Endodermal cell (in vitro differentiated cells): Measurements from ENCODE around the gene PLEKHA6. TPM values are rescaled to one million over a fixed set of nuclear protein-coding genes. Genes with fewer than 3 reads are reported as not detected.

Experiments used
- DNase-seq: peaks from one replicate; pipeline ENCODE4 v3.0.0-alpha.2; 2017
- H3K27ac ChIP-seq: 2 replicates; pipeline ENCODE4 v1.5.1; 2013; ENCODE audit warnings: mild to moderate bottlenecking, low read depth, low read length, moderate library complexity
- H3K27me3 ChIP-seq: 2 replicates; pipeline ENCODE4 v1.6.1; 2013; ENCODE audit warnings: mild to moderate bottlenecking, low read length, moderate library complexity; ENCODE audit not compliant: insufficient read depth, control insufficient read depth, poor library complexity, severe bottlenecking
- H3K36me3 ChIP-seq: 2 replicates; pipeline ENCODE4 v1.7.0; 2013; ENCODE audit warnings: mild to moderate bottlenecking, low read length, moderate library complexity; ENCODE audit not compliant: control insufficient read depth, insufficient read depth
- H3K4me1 ChIP-seq: one replicate; pipeline ENCODE4 v1.7.0; 2013; ENCODE audit warnings: low read length; ENCODE audit not compliant: control insufficient read depth, insufficient read depth
- H3K4me3 ChIP-seq: 2 replicates; pipeline ENCODE4 v1.5.1; 2013; ENCODE audit warnings: mild to moderate bottlenecking, low read length, moderate library complexity
- H3K9ac ChIP-seq: 2 replicates; pipeline ENCODE4 v1.6.1; 2013; ENCODE audit warnings: mild to moderate bottlenecking, low read length, moderate library complexity; ENCODE audit not compliant: poor library complexity, severe bottlenecking; ENCODE audit errors: extremely low read depth
- H3K9me3 ChIP-seq: 2 replicates; pipeline ENCODE4 v1.6.1; 2013; ENCODE audit warnings: mild to moderate bottlenecking, low read length, moderate library complexity; ENCODE audit not compliant: control insufficient read depth
- H3K27ac Mint-ChIP-seq: 2 replicates; pipeline ENCODE4 v1.8.0; 2020; ENCODE audit warnings: mixed read lengths
- H3K27me3 Mint-ChIP-seq: 2 replicates; pipeline ENCODE4 v1.8.0; 2021; ENCODE audit warnings: mild to moderate bottlenecking, mixed read lengths; ENCODE audit not compliant: insufficient read depth
- H3K36me3 Mint-ChIP-seq: 2 replicates; pipeline ENCODE4 v1.8.0; 2020; ENCODE audit warnings: low read depth, mixed read lengths
- H3K4me1 Mint-ChIP-seq: 2 replicates; pipeline ENCODE4 v1.8.0; 2020; ENCODE audit warnings: mixed read lengths
- H3K4me3 Mint-ChIP-seq: 2 replicates; pipeline ENCODE4 v1.8.0; 2020; ENCODE audit warnings: mild to moderate bottlenecking, moderate library complexity, mixed read lengths
- H3K9me3 Mint-ChIP-seq: 2 replicates; pipeline ENCODE4 v1.8.0; 2020; ENCODE audit warnings: mild to moderate bottlenecking, mixed read lengths
- WGBS, 2 experiments: methylation state at CpG; one replicate each; pipeline versions ENCODE4 v1.1.5 to v1.1.7; 2013; ENCODE audit warnings: missing lambda C conversion rate in 2 of 2, mixed read lengths in 1 of 2; ENCODE audit not compliant: insufficient coverage in 1 of 2, insufficient read length in 1 of 2; 5-methylcytosine and 5-hydroxymethylcytosine counted together
- total RNA-seq, 2 donors: library from RNA; stranded (reverse); fragmentation: NEBNext Ultra II Directional in 1 of 2; extraction: Animal tissue kit (Norgen Biotek cat#: 25700) in 1 of 2; gene quantifications; 2 replicates in 1 of 2; 3 replicates in 1 of 2; pipeline ENCODE4 v1.2.1, GENCODE V29; 2021
- TF ChIP-seq, protein P1 (sequence below): fragments of 200-600 bp; sonication (generic); conservative IDR thresholded peaks from 2 replicates; pipeline ENCODE4 v1.5.0; 2021; ENCODE audit warnings: antibody characterized with exemption, mild to moderate bottlenecking

PLEKHA6 gene
- total RNA-seq, 2 donors from 2014 or later: 37.0 to 43.3 TPM

DNA sequence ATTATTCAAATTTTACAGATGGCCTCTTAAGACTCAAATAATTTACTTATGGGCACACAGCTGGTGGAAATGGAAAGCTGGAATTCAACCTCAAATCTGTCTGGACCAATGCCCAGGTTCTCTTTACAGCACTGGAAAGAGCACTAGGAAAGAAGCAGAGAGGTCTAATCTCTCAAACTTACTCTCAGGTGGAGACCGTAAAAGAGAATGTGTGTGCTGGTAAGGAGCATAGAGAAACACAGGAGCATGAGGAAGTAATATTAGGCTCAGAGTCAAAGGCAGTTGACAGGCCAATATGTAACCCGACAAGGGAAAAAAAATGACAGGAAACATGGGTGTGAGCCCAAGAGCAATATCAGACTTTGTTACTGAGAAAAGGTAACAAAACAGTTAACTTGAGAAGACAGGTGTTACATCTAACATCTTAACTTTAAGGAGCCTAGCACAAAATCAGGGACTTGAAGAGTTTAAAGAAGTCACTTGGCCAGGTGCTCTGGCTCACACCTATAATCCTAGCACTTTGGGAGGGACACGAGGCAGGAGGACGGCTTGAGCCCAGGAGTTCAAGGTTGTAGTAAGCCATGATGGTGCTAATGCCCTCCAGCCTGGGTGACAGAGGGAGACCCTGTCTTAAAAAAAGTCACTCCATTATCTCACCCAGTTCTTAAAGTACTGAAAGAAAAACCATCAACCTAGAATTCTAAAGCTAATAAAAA lies 31.2 kb upstream of the PLEKHA6 start:
- Histone ChIP-seq H3K36me3 (no peaks in the 10 kb centered on the region), H3K4me1 (no peaks in the 10 kb centered on the region), H3K27ac (no peak overlapping the region), H3K27me3 (peaks cover 10% of the 10 kb centered on the region), H3K4me3 (no peak overlapping the region), H3K9ac (no peak overlapping the region), H3K9me3 (peaks cover 2% of the 10 kb centered on the region)
- Mint-ChIP-seq H3K4me3 (no peak overlapping the region), H3K27me3 (peaks cover 15% of the 10 kb centered on the region), H3K9me3 (peaks cover under 1% of the 10 kb centered on the region), H3K27ac (no peak overlapping the region), H3K36me3 (peaks cover 1% of the 10 kb centered on the region), H3K4me1 (no peaks in the 10 kb centered on the region)
- peak; percentile 20 for DNase-seq
- WGBS, 2 experiments: 88 to 94% methylated on average over 4 of the region's 4 CpGs
- TF ChIP-seq, protein P1, sequence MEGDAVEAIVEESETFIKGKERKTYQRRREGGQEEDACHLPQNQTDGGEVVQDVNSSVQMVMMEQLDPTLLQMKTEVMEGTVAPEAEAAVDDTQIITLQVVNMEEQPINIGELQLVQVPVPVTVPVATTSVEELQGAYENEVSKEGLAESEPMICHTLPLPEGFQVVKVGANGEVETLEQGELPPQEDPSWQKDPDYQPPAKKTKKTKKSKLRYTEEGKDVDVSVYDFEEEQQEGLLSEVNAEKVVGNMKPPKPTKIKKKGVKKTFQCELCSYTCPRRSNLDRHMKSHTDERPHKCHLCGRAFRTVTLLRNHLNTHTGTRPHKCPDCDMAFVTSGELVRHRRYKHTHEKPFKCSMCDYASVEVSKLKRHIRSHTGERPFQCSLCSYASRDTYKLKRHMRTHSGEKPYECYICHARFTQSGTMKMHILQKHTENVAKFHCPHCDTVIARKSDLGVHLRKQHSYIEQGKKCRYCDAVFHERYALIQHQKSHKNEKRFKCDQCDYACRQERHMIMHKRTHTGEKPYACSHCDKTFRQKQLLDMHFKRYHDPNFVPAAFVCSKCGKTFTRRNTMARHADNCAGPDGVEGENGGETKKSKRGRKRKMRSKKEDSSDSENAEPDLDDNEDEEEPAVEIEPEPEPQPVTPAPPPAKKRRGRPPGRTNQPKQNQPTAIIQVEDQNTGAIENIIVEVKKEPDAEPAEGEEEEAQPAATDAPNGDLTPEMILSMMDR: no peak

DNA sequence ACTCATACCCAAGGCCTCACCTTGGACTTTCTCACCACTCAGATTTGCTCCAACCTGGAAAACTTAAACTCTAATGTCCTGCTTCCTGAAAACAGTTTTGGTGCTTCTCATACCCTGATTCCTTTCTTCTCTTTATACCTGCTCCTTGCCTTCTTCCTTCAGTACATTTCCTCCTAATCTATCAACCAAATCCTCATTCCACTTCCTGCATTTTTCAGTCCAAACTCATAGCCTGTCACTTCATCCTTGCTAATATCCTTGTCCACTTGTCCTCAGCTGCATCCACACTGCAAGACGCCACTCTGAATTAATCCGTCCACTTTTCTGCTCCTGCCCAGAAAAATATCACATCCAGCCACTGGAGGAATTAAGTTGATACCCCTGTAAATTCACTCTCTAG lies 26.0 kb upstream of the PLEKHA6 start:
- Mint-ChIP-seq H3K27ac (no peak overlapping the region), H3K36me3 (no peaks in the 10 kb centered on the region), H3K4me1 (no peaks in the 10 kb centered on the region), H3K4me3 (no peak overlapping the region), H3K9me3 (no peaks in the 10 kb centered on the region), H3K27me3 (peaks cover 14% of the 10 kb centered on the region)
- DNase-seq: no peak
- H3K4me1 ChIP-seq: no peaks in the 10 kb centered on the region
- no peaks in the 10 kb centered on the region for H3K36me3 ChIP-seq
- H3K27me3 ChIP-seq: peaks cover 53% of the 10 kb centered on the region
- H3K9me3 ChIP-seq: no peaks in the 10 kb centered on the region
- H3K4me3 ChIP-seq: no peak overlapping the region
- TF ChIP-seq, protein P1: no peak
- H3K9ac ChIP-seq: no peak overlapping the region
- 92 to 100% methylated on average over 2 of the region's 2 CpGs for WGBS, 2 experiments
- H3K27ac ChIP-seq: no peak overlapping the region

DNA sequence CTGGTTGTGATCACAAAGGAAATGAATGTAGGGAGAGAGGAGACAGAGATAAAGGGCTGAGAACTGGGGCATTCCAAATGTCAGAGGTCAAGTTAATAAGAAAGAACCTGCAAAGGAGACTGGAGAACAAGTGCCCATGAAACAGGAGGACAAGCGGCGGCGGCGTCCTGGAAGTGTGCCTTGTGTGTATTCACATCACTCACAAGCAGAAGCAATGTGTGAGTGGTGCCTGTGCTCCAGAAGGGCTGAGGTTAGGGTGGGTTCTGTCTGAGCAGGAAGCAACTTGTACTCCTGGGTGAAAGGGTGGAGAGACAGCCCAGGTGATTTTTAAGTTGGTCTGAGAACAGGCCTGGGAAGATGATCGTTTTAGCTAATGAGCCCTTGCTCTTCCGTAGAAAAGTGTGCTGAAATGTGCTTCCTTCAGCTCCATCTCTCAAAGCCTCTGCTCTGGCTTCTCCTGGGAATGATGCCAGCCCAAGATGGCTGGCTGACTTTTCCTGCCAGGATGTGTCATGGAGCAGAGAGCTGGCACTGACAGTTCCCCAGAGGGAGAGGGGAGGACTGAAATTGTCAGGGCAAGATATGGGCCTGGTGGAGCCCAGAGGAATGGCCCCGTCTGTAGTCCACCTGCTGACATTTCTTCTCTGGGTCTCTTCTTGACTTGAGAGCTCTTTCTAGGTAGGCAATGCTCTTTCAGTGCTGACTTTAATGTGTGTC lies 25.1 kb upstream of the PLEKHA6 start:
- TF ChIP-seq, protein P1: no peak
- Mint-ChIP-seq H3K27ac (no peak overlapping the region), H3K36me3 (no peaks in the 10 kb centered on the region), H3K4me1 (no peaks in the 10 kb centered on the region), H3K27me3 (peaks cover 18% of the 10 kb centered on the region), H3K9me3 (no peaks in the 10 kb centered on the region), H3K4me3 (no peak overlapping the region)
- H3K4me1 ChIP-seq: no peaks in the 10 kb centered on the region
- 94 to 100% methylated on average over 4 to 7 of the region's 7 CpGs for WGBS, 2 experiments
- no peak overlapping the region for H3K9ac ChIP-seq
- DNase-seq: peak; percentile 31
- peaks cover 62% of the 10 kb centered on the region for H3K27me3 ChIP-seq
- H3K27ac ChIP-seq: no peak overlapping the region
- H3K9me3 ChIP-seq: no peaks in the 10 kb centered on the region
- no peaks in the 10 kb centered on the region for H3K36me3 ChIP-seq
- H3K4me3 ChIP-seq: no peak overlapping the region
